Activated CD8-positive, alpha-beta memory T cell treated with anti-CD3 and anti-CD28 coated beads for 4 hours (primary cell): ENCODE results near the gene CASP2.
A peak's percentile ranks its signal among the peaks of the same experiment; 100 is the strongest.

Source experiments
- DNase-seq, 2 donors: peaks; one replicate each; pipeline ENCODE4 v3.0.0-alpha.2; 2020; ENCODE audit warnings: low read depth in 2 of 2

Gene CASP2

DNA sequence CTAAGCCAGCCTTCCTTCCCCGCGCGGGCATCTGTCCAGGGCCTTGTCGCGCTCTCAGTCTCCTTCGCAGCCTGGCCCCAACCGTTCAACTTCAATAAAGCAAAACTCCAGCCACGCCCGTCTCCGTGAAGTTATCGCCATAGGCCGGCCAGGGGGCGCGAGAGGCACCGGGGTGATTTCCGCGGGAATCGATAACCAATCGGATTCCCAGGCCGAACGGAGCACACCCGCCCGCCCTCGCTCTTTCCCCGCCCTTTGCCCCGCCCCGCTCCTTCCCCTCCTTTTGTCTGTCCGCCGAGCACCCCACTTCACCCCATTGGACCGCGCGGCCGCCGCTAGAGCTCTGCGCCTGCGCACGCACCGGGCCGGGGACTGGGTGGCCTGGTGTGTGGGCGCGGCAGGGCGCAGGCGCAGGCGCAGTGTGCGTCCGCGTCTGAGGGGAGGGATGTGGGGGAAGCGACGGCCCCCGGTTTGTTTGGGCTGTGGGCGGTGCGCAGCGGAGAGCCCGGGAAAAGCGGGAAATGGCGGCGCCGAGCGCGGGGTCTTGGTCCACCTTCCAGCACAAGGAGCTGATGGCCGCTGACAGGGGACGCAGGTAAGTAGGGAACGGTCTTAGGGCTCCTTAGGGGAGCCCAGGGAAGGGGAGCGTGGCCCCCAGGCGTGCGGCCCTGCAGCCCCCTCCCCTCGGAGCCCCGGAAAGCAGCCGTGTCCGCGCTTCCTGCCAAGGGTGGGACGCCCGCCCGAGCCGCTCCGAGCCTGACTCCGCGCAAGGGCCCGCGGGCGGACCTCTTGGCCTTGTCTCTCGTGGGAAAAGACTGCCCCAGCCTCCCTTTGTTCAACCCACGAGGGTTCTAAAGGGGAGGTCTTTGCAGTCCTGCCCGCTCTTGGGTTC, at the start of gene CASP2:
TSS of gene CASP2 (plus strand) at position 417 of the 892 bp plus-strand sequence. CDS start at position 522, 105 bp downstream.
- peak; percentile 97 to 98 for DNase-seq

DNA sequence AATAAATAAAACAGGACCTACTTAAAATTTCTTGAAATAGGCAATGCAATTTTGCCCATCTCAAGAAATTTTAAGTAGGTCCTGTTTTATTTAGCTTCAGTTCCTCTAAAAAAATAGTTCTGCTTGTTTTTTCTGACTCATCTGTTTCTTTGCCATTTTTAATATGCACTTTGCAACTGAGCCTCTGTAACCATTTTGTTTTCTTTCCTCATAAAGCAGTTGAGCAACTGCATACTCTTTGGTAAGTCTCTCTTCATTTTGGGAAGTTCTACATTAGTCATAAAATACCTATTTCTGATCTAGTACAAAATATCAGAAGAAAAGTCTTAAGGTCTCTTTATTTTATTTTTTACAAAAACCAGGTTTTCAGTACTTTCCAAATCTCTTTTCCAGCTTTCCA, 48.3 kb upstream of the CASP2 start:
- DNase-seq, result no peak

- DNase-seq, result peak; percentile 44 to 54
Measured at GRCh38 chr7:143240291-143241168, 47.6 kb upstream of the CASP2 start.

DNA sequence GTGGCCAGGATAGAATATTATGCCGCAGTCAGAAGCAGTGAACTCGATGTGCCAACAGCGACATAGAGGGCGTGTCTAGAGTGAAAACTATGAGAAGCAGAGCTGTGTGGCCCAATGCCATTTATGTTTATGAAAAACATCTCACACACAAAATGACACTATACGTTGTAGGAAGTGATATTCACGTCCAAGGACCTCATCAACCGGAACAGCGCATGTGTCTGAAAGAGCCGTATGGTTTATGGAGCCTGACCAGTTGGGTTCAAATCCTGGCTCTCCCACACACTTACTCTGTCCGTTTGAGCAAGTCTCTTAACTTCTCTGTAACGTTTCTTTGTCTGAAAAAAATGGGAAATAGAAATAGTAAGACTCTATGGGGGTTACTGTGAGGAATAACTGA, 45.8 kb upstream of the CASP2 start:
- no peak for DNase-seq

DNA sequence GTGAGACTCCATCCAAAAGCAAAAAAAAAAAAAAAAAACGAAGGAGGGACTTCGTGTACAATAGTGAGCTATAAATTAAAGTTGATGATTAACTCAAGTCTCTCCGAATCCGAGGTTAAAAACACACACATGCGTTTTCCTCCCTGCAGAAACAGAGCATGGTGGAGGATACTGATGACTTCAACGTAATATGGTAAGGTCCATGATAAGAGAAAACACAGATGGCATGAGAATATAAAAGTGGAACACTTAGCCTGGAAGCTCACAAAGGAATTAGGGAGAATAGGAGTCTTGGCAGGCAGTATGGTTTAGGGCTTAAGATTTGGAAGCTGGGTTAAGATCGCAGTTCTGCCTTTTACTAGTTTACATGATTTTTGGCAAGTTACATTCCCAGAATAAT, 45.0 kb upstream of the CASP2 start:
- no peak for DNase-seq

DNA sequence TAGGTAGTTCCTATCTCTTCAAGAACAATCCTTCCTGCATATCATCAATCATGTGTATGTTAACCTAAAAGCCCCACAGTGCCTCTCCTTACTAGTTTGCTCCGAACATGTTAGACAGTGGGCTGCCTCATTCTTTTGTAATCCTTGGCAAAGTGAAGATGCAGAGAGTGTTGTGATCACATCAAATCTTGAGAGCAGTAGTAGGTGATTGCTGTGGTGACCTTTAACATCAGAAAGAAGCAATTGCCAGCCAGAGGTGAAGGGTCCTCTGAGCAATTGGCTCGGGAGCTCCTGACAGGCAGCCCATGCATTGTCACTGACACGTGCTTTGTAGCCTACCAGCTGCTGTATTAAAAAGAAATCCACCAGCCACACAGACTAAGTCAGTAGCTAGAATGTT, 44.5 kb upstream of the CASP2 start:
- no peak for DNase-seq

- no peak for DNase-seq
Measured at GRCh38 chr7:143244321-143244720, 43.8 kb upstream of the CASP2 start.

- DNase-seq, result no peak
Measured at GRCh38 chr7:143245123-143245522, 43.0 kb upstream of the CASP2 start.

- no peak for DNase-seq
Measured at GRCh38 chr7:143247372-143247771, 40.8 kb upstream of the CASP2 start.

DNA sequence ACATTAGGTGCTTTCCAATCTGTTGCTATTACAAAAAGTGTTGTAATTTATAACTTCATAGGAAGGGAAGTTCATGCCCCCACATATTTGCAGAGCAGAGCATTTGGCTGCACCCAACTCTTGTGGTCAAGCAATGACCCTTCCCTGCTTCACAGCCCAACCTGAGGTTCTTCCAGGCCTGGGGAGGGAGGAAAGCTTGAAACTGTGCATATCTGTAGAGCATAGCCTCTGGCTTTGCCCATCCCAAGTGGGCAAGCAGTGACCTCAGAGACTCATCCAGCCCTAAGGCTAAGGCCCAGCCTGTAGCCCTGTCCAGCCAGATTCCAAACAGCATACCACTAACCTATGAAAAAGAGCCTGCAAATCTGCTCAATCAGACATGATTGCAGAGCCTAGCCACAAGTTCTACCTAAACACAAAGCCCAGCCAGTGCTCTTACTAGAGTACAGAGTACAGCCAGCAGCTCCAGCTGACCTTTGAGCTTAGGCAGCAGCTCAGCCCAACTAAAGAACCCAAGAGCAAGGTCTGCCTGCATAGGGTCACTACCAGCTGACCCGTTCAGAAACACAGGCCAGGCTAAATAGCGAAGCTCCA, 39.3 kb upstream of the CASP2 start:
- DNase-seq, result no peak

DNA sequence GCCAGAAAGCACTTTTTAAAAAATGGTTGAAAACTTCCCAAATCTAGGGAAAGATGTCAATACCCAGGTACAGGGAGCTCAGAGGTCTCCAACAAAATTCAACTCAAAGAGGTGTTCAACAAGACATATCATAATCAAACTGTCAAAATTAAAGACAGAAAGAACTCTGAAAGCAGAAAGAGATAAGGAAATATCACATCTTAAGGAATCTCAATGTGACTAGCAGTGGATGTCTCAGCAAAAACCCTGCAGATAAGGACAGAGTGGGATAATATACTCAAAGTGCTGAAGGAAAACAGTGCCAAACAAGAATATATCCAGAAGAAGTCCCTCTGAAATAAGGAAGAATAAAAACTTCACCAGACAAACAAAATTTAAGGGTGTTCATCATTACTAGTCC, 38.0 kb upstream of the CASP2 start:
- no peak for DNase-seq

DNA sequence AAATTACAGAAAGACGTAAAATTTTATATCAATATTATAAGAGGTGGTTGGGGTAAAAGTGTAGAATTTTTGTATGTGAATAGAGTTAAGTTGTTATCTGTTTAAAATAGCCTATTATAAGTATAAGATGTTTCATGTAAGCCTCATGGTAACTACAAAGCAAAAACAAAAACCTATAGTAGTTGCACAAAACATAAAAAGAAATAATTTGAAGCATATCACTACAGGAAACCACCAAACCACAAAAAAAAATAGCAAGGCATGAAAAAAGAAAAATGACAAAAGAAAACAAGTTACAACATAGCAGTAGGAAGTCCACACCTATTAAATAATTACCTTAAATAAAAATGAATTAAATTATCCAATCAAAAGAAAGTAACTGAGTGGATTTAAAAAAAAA, 37.3 kb upstream of the CASP2 start:
- no peak for DNase-seq

DNA sequence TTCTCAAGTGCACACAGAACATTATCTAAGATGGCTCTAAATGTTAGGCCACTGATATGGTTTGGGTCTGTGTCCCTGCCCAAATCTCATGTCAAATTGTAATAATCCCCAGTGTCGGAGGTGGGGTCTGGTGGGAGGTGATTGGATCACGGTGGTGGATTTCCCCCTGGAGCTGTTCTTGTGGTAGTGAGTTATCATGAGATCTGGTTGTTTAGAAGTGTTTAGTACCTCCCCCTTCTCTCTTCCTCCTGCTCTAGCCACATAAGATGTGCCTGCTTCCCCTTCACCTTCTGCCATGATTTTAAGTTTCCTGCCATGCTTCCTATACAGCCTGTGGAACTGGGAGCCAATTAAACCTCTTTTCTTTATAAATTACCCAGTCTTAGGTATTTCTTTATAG, 36.1 kb upstream of the CASP2 start:
- DNase-seq, result no peak

- DNase-seq, result no peak
Measured at GRCh38 chr7:143255564-143255963, 32.6 kb upstream of the CASP2 start.

DNA sequence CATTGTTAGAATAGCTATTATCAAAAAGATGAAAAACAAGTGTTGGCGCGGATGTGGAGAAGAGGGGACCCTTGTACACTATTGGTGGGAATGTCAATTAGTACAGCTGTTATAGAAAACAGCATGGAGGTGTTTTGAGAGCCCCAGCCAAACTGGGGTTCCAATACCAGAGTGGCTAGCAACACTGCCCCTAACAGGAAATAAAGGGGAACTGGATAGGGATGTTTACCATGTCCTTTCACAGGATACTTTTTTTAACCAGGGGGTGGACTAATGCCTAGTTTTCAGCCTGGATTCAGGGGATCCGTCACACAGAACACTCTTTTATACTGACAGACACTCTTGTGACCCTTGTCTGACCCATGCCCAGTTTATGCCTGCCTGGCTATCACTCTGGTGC, 31.8 kb upstream of the CASP2 start:
- no peak for DNase-seq

DNA sequence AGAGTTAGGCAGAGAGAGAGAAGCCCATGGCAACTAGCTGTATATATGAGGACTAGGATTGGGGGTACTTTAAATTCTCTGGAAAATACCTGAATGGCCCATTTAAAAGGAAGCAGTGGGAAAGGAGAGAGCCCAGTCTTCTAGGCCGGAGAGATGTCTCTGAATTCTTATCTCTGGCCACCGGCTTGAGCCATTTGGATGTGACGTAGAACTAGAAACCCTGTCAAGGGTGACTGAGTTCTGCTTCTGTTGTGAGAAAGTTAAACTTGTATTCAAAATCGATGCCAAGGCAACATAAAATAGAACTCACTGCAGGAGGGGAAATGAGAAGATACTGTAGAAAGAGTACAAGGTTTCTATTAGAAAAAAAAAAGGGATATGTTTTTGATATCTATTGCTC, 31.2 kb upstream of the CASP2 start:
- DNase-seq, result no peak

DNA sequence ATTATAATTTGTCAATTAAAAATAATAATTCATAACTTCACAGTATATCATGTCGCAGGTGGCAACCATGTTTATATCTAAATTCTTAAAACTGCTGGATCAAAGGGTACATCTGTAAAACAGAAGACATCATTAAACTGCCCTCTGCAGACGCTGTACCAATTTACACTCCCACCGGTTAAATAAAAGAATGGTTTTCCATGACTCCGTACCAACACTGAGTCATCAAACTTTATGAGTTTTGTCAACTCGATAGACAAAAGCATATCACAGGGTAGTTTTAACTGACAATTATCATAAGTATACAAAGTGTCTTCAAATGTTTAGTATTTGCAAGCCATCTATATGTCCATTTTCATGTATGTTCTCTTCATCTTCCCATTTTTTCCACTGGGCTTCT, 30.6 kb upstream of the CASP2 start:
- no peak for DNase-seq

DNA sequence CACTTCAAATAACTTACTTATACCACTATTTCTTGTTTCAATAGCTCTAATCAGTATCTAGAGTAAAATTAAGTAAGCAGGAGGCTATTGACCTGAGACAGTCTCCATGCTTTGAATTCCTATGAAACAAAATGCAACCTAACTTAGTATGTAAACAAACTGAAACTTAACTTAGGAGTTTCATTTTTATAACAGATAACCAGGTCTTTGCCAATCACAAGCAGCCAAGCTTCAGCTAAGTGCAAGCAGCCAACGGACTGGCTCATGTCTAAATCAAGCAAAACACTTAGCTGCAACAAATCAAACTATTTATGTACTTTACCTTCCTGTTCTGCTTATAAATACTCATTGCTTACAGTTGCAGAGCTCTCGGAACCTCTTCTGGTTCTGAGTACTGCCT, 29.3 kb upstream of the CASP2 start:
- DNase-seq, result no peak

- no peak for DNase-seq
Measured at GRCh38 chr7:143259765-143260164, 28.4 kb upstream of the CASP2 start.

- no peak for DNase-seq
Measured at GRCh38 chr7:143261901-143262300, 26.2 kb upstream of the CASP2 start.

DNA sequence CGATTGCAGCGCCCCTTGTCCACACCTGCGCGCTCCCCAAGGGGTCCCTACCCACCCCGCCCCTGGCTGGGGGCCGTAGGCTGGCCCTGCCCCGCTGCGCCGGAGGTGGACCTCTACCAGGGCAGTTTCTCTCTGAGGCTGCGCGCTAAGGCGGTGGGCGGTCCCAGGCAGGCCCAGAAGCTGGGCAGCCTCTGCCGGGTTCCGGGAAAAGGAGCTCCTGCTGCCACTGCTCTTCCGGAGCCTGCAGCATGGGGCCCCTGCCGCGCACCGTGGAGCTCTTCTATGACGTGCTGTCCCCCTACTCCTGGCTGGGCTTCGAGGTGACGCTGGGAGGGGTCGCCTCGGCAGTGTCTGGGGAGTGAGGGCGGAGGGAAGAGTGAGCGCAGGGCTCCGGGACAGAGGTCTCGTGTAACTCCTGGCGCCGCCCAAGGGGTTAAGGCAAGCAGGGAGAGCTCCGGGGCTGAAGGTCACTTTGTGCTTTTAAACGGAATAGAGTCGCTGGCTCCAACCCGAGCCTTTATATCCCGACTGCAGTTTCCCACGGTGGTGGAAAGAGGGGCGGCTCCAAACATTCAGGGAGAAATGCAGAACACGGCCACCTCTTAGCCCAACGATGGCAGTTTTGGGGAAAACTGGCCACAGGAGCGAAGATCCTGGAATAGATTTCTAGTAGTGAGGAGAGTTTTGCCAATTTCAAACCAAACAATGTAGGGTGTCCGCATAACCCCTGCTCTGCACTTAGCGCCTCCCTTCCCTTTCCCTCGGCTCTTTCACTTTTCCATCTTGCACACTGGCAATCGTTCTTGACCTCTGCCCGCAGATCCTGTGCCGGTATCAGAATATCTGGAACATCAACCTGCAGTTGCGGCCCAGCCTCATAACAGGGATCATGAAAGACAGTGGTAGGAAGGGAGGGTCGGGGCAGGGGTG, 24.6 kb upstream of the CASP2 start, which contains the start of gene GSTK1:
TSS of gene GSTK1 (plus strand) at position 176 of the 930 bp plus-strand sequence. CDS start at position 249, 73 bp downstream.
- peak; percentile 56 to 64 for DNase-seq
